Pulmonary artery endothelial cell (primary cell): ENCODE data around the gene FOSL2. TPM values are rescaled to one million over a fixed set of nuclear protein-coding genes. Genes with fewer than 3 reads are reported as not detected.

Experiments used
- DNase-seq: peaks from one replicate; pipeline ENCODE4 v3.0.0-alpha.2; 2011; ENCODE audit warnings: low read depth, low spot score
- total RNA-seq: library from RNA; depleted of rRNA; stranded (reverse); fragments of >200 nt; gene quantifications from 2 replicates; pipeline ENCODE4 v1.2.3, GENCODE V29; 2014

FOSL2 gene
- total RNA-seq, 1 donor from 2014 or later, result 36.3 TPM

- no peak for DNase-seq
These were observed 1.7 kb downstream of the FOSL2 start for GRCh38 chr2:28394331-28394877.

DNA sequence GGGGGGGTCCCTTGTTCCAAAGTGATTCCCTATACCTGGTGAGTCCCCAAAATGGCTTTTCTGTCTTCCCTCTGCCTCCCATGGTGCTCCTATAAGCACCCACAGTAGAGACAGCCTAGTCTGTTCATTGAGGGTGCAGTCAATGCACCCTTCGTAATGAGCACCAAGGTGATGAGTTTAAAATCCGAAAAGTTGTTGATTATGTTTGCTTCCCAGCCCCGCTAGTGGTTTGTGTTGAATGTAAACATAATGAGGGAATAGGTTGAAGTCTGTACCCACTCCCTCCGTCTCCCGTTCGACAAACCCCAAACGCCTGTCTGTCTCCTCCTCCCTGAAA lies 2.3 kb downstream of the FOSL2 start:
- no peak for DNase-seq

DNA sequence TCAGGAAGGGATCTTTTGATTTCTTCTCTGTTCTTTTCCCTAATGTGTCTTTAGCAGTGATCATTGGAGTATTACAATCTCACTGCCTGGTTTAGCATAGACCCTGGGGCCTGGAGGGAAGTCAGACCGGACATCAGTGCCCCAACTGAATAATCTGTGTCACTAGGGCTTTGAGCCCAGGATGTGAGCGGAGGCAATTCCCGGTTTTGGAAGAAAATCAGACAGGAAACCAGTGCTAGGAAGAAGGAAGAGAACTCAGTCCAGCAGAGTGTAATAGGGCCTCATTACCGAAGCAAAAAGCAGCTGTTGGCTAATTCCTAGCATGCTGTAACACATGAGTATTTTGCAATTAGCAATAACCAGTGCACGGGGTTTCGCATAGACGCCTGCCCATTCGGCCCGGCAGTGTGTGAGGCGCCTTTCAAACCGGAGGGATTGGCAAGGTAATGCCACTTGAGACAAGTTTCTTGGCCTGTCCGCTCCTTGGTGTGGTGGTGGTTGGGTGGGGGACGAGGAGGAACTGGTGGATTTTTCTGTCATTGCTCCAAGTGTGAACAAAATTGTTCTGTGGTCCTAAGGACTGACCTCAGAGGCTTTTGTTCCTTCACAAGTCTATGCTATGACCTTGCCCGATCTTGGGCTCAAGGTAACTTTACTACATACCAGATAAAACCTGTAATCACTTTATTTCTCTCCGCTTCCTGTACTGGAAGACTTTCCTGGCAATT lies 2.8 kb downstream of the FOSL2 start:
- no peak for DNase-seq

GRCh38 chr2:28397043-28397381 lies 4.4 kb downstream of the FOSL2 start:
- DNase-seq, result no peak

DNA sequence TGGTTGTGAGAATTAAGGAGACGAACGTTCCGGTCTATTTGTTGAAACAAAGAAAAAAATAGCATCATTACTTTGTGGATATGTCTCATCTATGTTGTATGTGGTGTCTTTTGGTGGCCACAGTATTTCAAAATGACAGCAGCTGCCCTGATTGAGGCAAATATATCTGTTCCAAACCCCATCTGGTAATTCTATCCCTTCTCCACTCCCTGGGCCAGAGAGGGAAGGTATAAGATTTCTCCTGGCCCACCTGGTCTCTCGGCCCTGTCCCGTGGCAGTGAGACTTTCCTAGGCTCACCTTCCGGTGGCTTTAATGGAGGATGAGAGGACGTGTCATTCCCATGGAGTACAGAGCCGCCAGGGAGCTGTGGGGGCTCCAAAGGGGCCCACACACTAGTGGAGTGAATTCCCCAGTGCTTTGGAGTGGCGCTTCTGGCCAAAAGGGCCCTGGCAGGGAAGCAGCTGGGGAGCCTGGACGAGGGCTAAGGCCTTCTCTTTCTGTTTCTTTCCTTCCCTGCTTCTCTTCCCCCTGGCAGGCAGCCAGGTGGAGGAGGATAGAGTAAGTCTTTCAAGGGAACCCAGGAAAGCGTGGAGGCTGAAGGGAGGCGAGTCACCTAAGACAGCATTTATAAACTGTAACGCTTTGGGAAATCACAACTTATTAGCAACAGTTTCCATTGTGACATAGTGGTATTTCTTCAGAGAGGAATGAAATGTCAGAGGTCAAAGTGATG lies 5.6 kb downstream of the FOSL2 start:
- DNase-seq, result no peak

GRCh38 chr2:28399289-28399688 lies 6.6 kb downstream of the FOSL2 start:
- DNase-seq, result no peak

GRCh38 chr2:28399956-28400355 lies 7.3 kb downstream of the FOSL2 start:
- DNase-seq, result no peak

- DNase-seq, result no peak
These were observed 7.8 kb downstream of the FOSL2 start for GRCh38 chr2:28400419-28400818.

DNA sequence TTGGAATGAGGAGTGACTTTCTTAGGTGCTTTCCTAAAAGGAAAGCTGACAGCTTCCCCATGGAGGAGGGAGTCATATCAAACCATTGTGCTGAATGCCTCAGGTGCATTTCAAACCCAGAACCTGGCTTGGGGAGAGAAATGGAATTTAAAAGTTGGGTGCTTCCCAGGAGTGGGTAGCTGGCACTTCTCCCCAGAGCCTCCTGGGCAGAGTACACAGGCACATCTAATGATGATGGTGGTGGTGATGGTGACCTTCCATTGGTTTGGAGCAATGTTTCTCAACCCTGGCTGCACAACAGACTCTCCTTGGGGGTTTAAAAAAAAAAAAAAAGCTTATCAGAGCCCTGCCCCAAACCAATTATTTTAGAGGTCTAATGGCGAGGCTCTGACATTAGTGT lies 8.3 kb downstream of the FOSL2 start:
- no peak for DNase-seq

GRCh38 chr2:28401411-28401810 lies 8.8 kb downstream of the FOSL2 start:
- DNase-seq, result no peak

DNA sequence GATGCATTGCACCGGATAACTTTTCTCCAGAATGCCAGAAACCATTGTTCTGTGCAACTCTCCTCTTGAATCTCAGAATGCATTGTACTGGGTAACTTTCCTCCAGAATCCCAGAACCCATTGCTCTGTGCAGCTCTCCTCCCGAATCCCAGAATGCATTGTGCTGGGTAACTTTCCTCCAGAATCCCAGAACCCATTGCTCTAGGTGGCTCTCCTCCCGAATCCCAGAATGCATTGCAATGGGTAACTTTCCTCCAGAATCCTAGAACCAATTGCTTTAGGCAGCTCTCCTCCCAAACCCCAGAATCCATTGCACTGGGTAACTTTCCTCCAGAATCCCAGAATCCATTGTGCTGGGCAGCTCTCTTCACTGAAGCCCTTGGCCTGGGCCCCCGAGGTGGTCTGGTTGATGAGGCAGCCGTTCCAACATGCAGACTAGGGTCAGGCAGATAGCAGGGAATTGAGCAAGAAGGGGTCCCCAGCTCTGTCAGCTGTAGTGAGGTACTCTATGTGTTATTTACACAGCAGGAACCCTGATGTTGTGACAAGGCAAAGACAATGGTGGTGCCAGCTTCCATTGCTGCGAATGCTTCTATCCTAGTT lies 9.4 kb downstream of the FOSL2 start:
- DNase-seq, result no peak

DNA sequence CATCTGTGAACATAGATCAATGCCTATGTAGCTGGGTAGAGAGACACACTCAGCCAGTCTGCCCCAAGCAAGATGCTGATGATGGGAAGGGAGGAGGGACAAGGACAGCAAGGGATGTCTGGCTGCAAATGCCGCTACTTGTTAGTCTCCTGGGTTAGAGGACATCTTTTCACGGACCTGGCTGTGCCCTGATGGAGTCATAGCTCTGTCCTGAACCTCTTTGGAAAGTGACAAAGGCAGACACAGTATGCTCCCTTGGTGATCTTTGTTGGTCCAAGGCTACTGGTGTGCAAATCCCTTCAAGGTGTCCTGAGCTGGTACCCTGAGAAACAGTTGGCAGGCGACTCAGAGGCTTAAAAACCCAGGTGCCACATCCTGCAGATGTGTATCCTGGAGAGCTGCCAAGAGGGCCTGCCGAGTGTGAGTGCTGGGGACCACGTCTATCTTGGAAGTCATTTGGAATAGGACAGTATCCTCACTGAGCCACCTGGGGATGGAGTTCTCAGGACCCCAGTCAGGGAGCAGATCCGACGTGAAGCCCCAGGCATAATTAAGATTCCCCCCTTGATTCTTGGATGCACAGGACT lies 10.8 kb downstream of the FOSL2 start:
- no peak for DNase-seq

DNA sequence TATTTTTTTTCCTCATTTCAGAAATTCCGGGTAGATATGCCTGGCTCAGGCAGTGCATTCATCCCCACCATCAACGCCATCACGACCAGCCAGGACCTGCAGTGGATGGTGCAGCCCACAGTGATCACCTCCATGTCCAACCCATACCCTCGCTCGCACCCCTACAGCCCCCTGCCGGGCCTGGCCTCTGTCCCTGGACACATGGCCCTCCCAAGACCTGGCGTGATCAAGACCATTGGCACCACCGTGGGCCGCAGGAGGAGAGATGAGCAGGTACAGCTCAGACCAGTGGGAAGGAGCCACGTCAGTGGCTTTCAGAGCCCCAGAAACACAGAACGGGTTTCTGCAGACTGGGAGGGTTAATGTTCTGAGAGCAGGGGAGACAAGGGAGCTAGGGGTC lies 11.4 kb downstream of the FOSL2 start:
- DNase-seq, result no peak

DNA sequence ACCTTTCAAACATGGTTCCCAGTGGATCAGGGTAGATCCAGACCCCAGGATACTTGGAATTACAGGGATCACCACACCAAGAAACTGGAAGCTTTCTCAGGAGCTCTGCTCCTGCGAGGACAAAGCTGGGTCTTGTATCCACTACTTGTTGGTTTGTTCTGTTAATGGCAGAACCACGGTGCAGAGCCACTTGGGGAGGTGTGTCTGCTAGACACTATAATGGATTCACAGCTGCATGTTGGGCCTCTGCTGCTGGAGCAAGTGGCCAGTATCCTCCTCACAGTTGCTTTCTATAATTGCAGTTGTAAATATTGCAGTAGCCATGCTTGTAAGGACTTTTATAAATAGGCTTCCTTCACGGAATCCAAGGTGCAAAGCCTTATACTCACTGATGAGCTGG lies 12.9 kb downstream of the FOSL2 start:
- DNase-seq, result no peak

DNA sequence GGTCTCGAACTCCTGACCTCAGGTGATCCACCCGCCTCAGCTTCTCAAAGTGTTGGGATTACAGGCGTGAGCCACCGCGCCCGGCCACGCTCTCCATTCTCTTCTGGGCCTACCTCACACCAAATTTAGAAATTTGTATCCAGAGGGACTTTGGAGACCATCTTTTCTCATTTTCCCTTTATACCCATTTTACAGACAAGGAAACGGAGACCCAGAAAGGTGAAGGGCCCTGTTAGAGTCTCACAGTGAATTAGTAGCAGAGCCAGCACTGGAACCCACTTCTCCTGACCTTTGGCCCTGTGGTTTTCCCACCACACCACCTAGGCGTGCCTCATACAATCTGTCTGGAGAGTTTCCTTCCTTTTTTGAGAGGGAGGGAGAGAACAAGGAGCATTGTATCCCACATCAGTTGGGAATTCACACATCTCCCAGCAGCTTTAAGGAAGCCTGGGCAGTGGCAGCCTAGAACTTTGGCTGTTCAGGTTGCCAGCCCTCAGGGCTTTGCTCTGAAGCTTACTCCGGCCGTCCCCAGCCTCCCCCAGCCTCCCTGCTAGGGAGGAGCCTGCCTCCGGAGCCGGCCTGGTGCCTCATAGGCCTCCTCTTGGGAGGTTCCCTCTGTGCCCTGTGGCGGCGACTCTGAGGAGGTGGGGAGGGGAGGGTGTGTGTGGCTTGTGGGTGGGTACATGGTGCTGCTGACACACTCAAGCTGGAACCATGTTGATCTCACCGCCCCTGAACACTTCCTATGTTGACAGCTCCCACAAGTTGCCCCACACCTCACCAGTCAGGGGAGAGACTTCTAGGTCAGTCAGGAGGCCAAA lies 13.8 kb downstream of the FOSL2 start:
- no peak for DNase-seq

DNA sequence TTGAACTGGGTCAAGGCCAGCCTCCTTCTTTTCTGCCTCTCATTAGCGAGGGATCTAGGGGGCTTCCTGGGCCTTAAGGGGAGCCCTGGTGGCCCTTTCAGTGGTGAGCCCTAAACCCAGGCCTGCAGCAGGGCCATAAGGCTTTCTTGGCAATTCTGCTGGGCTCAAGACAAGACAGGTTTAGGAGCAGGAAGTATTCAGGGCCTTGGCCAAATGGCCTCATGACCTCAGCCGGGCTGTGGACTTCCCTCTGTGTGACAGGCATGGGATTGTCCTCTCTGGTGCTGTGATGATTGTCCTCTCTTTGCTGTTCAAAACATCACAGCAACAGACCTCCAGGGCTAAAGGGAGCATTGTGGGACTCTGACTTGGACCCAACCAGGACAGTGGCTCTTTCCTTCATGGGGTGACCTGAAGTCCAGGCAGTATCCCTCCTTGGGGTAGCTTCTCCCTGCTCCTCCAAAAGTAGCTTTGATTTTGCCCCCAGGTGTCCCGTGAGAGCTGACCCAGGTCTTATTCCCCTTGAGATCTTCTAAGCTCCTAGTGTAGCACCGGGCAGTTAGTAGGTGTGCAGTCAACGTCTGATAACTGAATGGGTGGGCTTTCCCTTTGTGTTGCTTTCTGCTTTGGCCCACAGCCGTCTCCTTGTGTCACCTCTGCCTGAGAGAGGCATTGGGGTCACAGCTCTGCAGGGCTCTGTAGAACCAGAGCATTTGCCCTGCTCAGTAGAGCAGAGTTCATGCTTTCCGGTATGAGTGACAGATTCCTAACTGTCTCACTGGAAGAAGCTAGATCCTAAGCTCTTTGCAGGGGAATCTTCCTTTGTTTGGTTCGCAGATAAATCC lies 14.7 kb downstream of the FOSL2 start:
- DNase-seq, result no peak

DNA sequence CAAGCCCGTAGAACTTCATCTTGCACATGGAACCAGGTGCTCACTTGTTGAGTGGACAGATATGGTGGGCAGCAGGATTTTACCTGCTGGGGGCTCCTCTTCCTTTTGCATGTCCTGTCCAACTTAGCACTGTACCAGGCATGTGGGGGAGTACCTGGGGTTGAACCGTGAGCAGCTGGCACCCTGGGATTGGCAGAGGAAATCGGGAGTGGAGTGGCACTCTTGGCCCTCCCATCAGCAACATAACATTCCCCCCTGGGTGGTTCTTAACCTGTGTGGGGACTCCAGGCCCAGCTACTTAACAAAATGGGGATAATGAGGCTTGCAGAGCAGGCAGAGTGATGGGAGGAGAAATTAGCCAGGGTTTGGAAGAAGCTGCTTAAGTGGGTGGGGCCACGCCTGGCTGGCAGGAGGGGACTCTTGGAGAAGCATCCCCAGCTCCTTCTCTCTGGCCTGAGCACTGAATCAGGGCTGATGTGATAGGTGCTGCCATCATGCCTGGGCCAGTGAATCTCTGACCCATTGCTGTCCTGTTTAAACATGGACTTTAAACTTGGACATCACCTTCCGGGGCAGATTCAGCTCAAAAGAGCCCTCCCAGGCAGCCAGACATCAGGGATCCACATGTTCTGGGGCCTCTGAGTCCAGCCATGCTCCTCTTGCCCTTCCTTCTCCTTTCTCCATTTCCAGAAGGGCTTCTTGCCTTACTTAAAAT lies 15.5 kb downstream of the FOSL2 start:
- DNase-seq, result no peak

- DNase-seq, result no peak
These were observed 16.3 kb downstream of the FOSL2 start for GRCh38 chr2:28408764-28409599.

DNA sequence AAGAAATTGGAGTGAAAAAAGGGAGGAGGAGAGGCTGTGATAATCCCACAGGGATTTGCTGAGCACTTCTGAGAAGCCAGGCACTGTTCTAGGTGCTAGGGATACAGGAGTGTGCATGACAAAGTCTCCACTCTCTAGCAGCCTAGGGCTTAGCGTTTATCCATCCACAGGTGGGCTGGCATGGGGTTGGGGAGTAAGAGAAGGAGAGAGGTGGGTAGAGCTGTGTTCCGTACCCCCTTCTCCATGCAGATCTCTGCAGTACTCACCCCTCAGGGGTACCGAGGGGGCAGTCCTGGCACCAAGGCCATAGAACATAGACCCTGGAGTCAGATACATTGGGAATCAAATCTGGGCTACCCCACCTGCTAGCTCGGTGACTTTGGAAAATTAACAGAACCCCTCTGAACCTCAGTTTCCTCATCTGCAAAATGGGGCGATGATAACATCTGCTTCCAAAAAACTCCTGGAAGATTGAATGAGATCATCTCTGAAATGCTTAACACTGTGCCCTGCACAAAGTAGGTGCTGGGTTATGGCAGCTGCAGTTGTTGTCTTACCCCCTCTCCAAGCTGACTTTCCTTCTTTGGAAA lies 18.6 kb downstream of the FOSL2 start:
- no peak for DNase-seq
